Brain microvascular endothelial cell (primary cell): ENCODE results near the gene DIAPH3.

ENCODE experiments used
- DNase-seq: peaks from one replicate; pipeline ENCODE4 v3.0.0-alpha.2; 2020
- H3K27ac ChIP-seq: fragments of 250-450 bp; sonication (Bioruptor Pico); 2 replicates; pipeline ENCODE4 v1.5.1; 2020; ENCODE audit warnings: mild to moderate bottlenecking, moderate library complexity
- H3K27me3 ChIP-seq: fragments of 250-450 bp; sonication (Bioruptor Pico); replicated peaks from 2 replicates; pipeline ENCODE4 v1.5.1; 2020; ENCODE audit warnings: mild to moderate bottlenecking
- H3K36me3 ChIP-seq: fragments of 250-450 bp; sonication (Bioruptor Pico); replicated peaks from 2 replicates; pipeline ENCODE4 v1.5.1; 2020; ENCODE audit warnings: mild to moderate bottlenecking
- H3K4me3 ChIP-seq: 2 replicates; pipeline ENCODE4 v1.5.1; 2011; ENCODE audit warnings: low read depth, mild to moderate bottlenecking, control low read depth, low read length, moderate library complexity
- in situ Hi-C: cut with HindIII; loops from 2 replicates; pipeline ENCODE4 v1.10.0; 2017; ENCODE audit warnings: low sequenced_read_pairs, low pct_ligation_motif_present
- TF ChIP-seq, protein P1 (sequence below): IDR thresholded peaks from 2 replicates; pipeline ENCODE4 v1.5.1; 2011; ENCODE audit warnings: low read depth, mild to moderate bottlenecking, moderate library complexity, low read length, control low read depth, inconsistent platforms; ENCODE audit errors: missing control alignments

DIAPH3 gene

DNA sequence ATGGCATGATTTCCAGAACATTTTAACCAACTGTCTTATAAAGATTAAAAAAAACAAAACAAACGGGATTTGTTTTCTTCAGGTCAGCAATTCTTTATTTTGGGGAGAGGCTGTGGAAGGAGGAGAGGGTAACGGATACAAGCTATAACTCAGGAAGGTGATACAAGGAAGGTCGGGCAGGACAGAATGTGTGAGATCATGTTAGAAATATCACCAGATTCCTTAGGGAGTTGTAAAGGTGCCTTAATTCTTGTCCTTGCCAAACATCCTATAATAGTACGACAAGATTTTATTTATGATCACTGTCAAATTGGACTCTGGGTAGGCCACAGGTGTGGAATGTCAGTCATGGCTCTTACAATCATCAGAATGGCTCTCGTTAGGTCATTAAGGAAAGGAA lies 503.1 kb downstream of the DIAPH3 start:
- Histone ChIP-seq H3K27me3 (no peaks in the 10 kb centered on the region), H3K4me3 (no peak overlapping the region), H3K27ac (no peak overlapping the region), H3K36me3 (no peaks in the 10 kb centered on the region)
- in situ Hi-C loops, result no loop called here
- TF ChIP-seq, protein P1, sequence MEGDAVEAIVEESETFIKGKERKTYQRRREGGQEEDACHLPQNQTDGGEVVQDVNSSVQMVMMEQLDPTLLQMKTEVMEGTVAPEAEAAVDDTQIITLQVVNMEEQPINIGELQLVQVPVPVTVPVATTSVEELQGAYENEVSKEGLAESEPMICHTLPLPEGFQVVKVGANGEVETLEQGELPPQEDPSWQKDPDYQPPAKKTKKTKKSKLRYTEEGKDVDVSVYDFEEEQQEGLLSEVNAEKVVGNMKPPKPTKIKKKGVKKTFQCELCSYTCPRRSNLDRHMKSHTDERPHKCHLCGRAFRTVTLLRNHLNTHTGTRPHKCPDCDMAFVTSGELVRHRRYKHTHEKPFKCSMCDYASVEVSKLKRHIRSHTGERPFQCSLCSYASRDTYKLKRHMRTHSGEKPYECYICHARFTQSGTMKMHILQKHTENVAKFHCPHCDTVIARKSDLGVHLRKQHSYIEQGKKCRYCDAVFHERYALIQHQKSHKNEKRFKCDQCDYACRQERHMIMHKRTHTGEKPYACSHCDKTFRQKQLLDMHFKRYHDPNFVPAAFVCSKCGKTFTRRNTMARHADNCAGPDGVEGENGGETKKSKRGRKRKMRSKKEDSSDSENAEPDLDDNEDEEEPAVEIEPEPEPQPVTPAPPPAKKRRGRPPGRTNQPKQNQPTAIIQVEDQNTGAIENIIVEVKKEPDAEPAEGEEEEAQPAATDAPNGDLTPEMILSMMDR, result no peak
- no peak for DNase-seq

DNA sequence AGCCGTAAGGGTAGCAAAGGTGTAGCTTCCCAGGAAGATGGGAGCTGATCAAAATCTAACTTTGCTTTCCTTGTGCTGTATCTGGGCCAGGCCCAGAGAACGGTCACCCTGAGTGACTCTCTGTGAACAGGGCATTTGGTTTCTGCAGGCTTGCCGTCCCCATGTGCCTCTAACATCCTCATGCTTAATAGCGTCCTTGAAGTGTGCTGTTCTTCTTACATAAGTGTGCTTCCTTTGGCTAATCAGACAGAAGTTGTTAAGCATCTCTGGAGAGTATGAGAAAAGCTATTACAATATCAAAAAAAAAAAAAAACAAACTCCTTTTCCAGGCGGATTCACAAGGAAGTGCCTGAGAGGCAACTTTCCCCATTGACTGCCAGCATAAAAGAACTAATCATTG lies 503.7 kb downstream of the DIAPH3 start:
- in situ Hi-C loops, result no loop called here
- DNase-seq, result no peak
- no peak overlapping the region for H3K4me3 ChIP-seq

DNA sequence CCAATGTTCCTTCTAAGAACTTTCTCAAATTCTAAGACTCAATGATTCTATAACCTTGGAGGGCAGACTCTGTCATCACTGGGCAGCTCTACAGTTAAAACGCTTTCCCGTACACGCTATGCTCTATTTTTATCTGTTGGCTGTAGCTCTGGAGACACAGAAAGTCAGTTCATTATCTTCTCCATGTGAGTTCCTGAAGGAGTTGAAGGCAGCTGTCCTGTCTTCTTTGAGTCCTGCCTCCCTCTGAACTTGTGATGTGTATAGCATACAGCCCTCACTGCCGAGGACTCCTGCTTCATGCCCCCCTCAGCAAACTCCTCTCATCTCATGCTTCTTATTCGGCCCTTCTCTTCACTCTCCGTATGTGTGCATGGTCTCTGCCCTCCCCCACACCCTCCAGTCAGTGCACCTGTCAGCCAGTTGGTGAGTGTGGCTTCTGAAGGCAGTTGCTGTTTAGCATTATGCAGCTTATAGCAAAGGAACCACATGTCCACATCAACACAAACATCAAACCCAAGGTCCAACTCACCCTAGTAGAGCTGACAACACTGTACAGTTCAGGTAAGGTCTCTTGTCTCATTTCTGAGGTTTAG lies 504.9 kb downstream of the DIAPH3 start:
- no peaks in the 10 kb centered on the region for H3K27me3 ChIP-seq
- H3K27ac ChIP-seq, result no peak overlapping the region
- in situ Hi-C loops, result no loop called here
- H3K4me3 ChIP-seq, result no peak overlapping the region
- no peaks in the 10 kb centered on the region for H3K36me3 ChIP-seq
- TF ChIP-seq, protein P1, result no peak
- no peak for DNase-seq

More for the DNA sequence above, 503.7 kb downstream of the DIAPH3 start:
- Histone ChIP-seq H3K27me3 (no peaks in the 10 kb centered on the region), H3K36me3 (no peaks in the 10 kb centered on the region), H3K27ac (no peak overlapping the region)
- TF ChIP-seq, protein P1, result no peak

DNA sequence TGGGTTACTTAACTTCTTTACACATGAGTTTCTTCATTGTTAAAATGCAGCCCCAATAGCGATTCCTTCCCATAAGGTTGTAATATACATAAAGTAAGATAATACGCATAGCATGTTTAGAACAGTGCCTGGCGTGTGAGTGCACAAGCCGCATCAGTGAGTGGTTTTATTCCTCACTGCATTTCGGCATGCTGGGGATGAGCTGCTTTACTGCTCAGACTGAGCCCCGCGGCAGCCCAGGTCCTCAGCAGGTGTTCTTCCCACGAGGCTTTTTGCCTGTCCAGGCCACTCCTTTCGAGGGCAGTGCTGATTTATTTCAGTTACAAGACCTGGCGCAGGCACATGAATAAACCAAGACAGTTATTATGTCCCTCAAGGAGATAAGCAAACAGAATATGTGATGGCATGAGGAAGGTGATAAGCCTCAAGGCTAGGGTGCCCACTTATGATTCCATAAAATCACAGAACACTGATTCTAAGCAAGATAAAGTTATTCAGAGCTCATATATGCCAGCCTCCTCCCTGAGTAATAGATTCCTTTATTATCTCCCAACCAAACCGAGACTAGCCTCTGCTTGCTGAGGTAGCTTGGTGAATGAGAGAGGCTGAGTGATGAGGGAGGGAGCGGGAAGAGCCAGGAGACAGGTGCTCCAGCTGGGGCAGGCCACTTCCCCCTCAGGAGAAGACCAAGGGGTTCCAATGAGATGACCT lies 505.5 kb downstream of the DIAPH3 start:
- no peaks in the 10 kb centered on the region for H3K36me3 ChIP-seq
- no peak for DNase-seq
- H3K27ac ChIP-seq, result no peak overlapping the region
- TF ChIP-seq, protein P1, result no peak
- in situ Hi-C loops, result no loop called here
- no peaks in the 10 kb centered on the region for H3K27me3 ChIP-seq
- no peak overlapping the region for H3K4me3 ChIP-seq

DNA sequence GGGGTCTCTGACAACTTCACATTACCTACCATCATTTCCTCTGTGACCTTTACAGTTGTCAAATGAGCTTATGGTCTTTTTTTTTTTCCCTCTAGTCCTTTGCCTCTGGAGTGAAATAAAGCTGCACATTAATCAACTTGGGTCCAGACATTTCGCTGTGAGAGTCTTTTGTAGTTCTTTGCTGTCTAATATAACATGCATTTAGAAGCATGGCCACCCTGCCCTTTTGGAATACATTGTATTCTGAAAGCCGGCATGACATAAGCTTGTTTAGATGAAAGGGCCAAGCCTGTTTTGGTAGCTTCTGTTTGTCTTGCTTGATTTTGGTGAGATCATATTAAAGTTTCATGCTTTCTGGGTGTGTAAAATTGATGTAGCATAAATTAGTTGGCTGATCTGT lies 509.8 kb downstream of the DIAPH3 start:
- no peak overlapping the region for H3K27ac ChIP-seq
- H3K36me3 ChIP-seq, result no peaks in the 10 kb centered on the region
- in situ Hi-C loops, result no loop called here
- no peaks in the 10 kb centered on the region for H3K27me3 ChIP-seq
- TF ChIP-seq, protein P1, result no peak
- no peak for DNase-seq
- no peak overlapping the region for H3K4me3 ChIP-seq
